NB4 (cell line): Measurements from ENCODE around the gene TPM1.

Source experiments
- POLR2A ChIP-seq: IDR thresholded peaks from 2 replicates; pipeline ENCODE4 v1.6.1; 2011; ENCODE audit warnings: mild to moderate bottlenecking; ENCODE audit not compliant: insufficient read length; ENCODE audit errors: extremely low read depth
- TF ChIP-seq, protein P1 (sequence below): IDR thresholded peaks from one replicate; pipeline ENCODE4 v1.5.1; 2012; ENCODE audit warnings: low read depth, low read length
- TF ChIP-seq, protein P2 (sequence below): IDR thresholded peaks from 2 replicates; pipeline ENCODE4 v1.6.1; 2011; ENCODE audit warnings: low read depth, low read length

DNA sequence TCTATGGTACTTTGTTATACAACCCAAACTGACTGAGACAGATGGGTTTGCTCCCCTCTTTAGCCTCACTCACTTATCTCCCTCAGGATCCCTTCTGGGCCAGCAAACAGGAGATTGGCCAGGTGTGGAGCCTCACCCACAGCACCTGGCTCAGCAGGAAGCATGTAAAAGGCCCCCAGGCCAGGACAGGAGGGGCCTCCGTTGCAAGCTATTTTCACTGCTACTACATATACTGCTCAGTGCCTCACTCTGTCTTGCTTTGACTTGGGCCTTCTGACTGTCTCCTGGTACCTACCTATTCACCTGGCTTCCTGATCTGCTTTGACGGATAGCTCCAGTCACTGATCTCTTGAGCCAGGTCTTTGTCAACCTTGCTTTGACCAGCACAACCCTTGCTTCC lies 20.4 kb upstream of the TPM1 start:
- TF ChIP-seq, protein P1, sequence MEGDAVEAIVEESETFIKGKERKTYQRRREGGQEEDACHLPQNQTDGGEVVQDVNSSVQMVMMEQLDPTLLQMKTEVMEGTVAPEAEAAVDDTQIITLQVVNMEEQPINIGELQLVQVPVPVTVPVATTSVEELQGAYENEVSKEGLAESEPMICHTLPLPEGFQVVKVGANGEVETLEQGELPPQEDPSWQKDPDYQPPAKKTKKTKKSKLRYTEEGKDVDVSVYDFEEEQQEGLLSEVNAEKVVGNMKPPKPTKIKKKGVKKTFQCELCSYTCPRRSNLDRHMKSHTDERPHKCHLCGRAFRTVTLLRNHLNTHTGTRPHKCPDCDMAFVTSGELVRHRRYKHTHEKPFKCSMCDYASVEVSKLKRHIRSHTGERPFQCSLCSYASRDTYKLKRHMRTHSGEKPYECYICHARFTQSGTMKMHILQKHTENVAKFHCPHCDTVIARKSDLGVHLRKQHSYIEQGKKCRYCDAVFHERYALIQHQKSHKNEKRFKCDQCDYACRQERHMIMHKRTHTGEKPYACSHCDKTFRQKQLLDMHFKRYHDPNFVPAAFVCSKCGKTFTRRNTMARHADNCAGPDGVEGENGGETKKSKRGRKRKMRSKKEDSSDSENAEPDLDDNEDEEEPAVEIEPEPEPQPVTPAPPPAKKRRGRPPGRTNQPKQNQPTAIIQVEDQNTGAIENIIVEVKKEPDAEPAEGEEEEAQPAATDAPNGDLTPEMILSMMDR, result no peak
- no peak for TF ChIP-seq POLR2A
- TF ChIP-seq, protein P2, sequence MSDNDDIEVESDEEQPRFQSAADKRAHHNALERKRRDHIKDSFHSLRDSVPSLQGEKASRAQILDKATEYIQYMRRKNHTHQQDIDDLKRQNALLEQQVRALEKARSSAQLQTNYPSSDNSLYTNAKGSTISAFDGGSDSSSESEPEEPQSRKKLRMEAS, result no peak
